ENCODE data around the gene HERC4. TPM values are rescaled to one million over a fixed set of nuclear protein-coding genes. Genes with fewer than 3 reads are reported as not detected.
A peak's percentile ranks its signal among the peaks of the same experiment; 100 is the strongest.

Gene HERC4
- total RNA-seq, 1 experiment from 2014 or later: 36.5 TPM

DNA sequence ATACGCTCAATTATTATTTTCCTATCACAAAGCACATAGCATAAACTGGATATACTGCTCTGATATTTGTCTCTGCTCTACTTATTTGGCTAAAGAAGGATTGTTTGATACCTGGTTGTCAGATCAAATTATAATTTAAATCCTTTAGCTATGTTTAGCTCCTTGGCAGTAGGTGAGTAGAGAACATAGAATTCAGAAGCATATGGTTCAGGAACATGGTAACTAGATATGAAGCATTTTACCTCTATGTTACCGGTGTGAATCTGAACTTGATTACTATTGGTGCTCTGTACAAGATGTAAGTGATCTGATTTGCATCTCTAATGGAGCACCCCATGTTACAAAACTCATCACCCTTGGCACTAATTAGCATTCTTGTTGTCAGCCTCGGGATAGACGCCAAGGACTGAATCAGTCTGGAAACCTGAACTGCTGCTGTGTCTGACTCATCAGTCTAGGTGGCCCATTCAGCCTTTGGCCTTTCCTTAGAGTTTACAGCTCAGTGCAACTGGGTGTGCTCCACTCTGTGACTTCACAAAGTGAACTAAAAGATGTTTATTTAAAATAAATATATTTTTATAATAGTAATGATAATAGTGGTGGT, 21.9 kb upstream of the HERC4 start (continued):
- TF ChIP-seq SIN3A (IDR thresholded peaks at IDR 0.05; ENCODE audit: low read depth) (0 out of 2 replicates have a peak, but pooled peaks have one; percentile 38), SP1 (IDR thresholded peaks at IDR 0.05; ENCODE audit: low read depth) (peak; percentile 93)
- TF ChIP-seq, protein P1, sequence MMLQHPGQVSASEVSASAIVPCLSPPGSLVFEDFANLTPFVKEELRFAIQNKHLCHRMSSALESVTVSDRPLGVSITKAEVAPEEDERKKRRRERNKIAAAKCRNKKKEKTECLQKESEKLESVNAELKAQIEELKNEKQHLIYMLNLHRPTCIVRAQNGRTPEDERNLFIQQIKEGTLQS (IDR thresholded peaks at IDR 0.05): 0 out of 2 replicates have a peak, but pooled peaks have one; percentile 36

DNA sequence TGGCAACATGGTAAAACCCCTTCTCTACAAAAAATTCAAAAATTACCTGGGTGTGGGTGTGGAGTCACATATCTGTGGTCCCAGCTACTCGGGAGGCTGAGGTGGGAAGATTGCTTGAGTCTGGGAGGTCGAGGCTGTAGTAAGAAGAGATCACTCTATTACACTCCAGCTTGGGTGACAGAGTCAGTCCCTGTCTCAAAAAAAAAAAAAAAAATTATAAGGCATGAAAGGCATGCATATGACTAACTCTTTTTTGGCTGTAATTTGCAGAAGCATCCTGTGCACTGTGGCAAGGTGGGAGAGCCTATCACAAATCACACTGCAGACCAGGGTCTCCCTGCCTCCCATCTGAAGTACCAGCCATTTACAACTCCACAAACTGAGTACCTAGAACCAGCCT, 20.1 kb upstream of the HERC4 start:
- Histone ChIP-seq H3K4me1 (ENCODE audit: control insufficient read depth in 1 of 2, insufficient read depth in 2 of 2, low read length in 2 of 2) (peaks cover 55 to 92% of the 10 kb centered on the region in 2 experiments), H3K9ac (ENCODE audit: low read length) (peak overlapping the region; percentile 52), H3K9me2 (ENCODE audit: insufficient read depth) (no peaks in the 10 kb centered on the region), H3K27ac (ENCODE audit: low read depth, low read length) (peak overlapping the region; percentile 82), H3K79me2 (ENCODE audit: insufficient read depth, low read length) (no peaks in the 10 kb centered on the region), H3K9me3 (ENCODE audit: control insufficient read depth in 1 of 2, insufficient read depth in 1 of 2, low read depth in 1 of 2, low read length in 2 of 2) (no peaks in the 10 kb centered on the region), H3K27me3 (ENCODE audit: insufficient read depth, low read length) (no peaks in the 10 kb centered on the region), H2AFZ (ENCODE audit: low read depth, low read length, poor library complexity, severe bottlenecking) (peak overlapping the region; percentile 62), H4K20me1 (ENCODE audit: insufficient read depth) (no peaks in the 10 kb centered on the region), H3K4me3 (replicated peaks in 1 of 2; ENCODE audit: low read depth in 1 of 2, low read length in 2 of 2) (peak overlapping the region in 1 of 2 experiments; percentile 31; a peak in 2 of 4 replicates), H3K4me2 (ENCODE audit: low read length) (peak overlapping the region; percentile 65), H3K36me3 (ENCODE audit: control insufficient read depth in 1 of 2, insufficient read depth in 2 of 2, low read length in 2 of 2) (no peaks in the 10 kb centered on the region)
- ChIA-PET CTCF (no interaction called here), RAD21 (ENCODE audit: low non-redundant PET in 1 of 2, low total read pairs in 2 of 2, uncharacterized antibody in 2 of 2, unreplicated experiment in 2 of 2) (no interaction called here), POLR2A (interaction anchor here (1.0 kb wide), 1 partner anchor 8 kb away, joined by 4 read pairs; no protein-coding TSS in a partner anchor)
- DNase-seq (ENCODE audit: low read depth, low spot score): no peak
- TF ChIP-seq TCF7L2 (IDR thresholded peaks at IDR 0.05; ENCODE audit: borderline replicate concordance, extremely low read depth, insufficient read depth, insufficient read length): no peak
- peak; percentile 9; the same call in 1 of the 2 replicates for TF ChIP-seq JUND (IDR thresholded peaks at IDR 0.05)
- TF ChIP-seq, protein P2, sequence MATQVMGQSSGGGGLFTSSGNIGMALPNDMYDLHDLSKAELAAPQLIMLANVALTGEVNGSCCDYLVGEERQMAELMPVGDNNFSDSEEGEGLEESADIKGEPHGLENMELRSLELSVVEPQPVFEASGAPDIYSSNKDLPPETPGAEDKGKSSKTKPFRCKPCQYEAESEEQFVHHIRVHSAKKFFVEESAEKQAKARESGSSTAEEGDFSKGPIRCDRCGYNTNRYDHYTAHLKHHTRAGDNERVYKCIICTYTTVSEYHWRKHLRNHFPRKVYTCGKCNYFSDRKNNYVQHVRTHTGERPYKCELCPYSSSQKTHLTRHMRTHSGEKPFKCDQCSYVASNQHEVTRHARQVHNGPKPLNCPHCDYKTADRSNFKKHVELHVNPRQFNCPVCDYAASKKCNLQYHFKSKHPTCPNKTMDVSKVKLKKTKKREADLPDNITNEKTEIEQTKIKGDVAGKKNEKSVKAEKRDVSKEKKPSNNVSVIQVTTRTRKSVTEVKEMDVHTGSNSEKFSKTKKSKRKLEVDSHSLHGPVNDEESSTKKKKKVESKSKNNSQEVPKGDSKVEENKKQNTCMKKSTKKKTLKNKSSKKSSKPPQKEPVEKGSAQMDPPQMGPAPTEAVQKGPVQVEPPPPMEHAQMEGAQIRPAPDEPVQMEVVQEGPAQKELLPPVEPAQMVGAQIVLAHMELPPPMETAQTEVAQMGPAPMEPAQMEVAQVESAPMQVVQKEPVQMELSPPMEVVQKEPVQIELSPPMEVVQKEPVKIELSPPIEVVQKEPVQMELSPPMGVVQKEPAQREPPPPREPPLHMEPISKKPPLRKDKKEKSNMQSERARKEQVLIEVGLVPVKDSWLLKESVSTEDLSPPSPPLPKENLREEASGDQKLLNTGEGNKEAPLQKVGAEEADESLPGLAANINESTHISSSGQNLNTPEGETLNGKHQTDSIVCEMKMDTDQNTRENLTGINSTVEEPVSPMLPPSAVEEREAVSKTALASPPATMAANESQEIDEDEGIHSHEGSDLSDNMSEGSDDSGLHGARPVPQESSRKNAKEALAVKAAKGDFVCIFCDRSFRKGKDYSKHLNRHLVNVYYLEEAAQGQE (IDR thresholded peaks at IDR 0.05; ENCODE audit: low read depth): no peak
- TF ChIP-seq ELF1 (IDR thresholded peaks at IDR 0.05; ENCODE audit: borderline replicate concordance, low read depth): no peak
- no peak for TF ChIP-seq ZFX (IDR thresholded peaks at IDR 0.05)
- TF ChIP-seq, protein P1 (IDR thresholded peaks at IDR 0.05): no peak
- TF ChIP-seq POLR2A (IDR thresholded peaks at IDR 0.05; ENCODE audit: borderline replicate concordance, extremely low read depth, insufficient read depth, insufficient read length): no peak
- ATAC-seq: peak; percentile 29
- intact Hi-C loops (cut with micrococcal nuclease): loop anchor here (2.0 to 5.0 kb wide), 2 partner anchors 42 to 57 kb away; no protein-coding TSS in a partner anchor
- BruUV-seq (replicated peaks): no TSS peak
